ENCODE results near the gene PRKD3.
"Not testable (repeated sequence)": the region's sequence is repeated elsewhere in the genome, so short reads cannot be mapped to it uniquely, and the experiment has no call there.

The PRKD3 gene

DNA sequence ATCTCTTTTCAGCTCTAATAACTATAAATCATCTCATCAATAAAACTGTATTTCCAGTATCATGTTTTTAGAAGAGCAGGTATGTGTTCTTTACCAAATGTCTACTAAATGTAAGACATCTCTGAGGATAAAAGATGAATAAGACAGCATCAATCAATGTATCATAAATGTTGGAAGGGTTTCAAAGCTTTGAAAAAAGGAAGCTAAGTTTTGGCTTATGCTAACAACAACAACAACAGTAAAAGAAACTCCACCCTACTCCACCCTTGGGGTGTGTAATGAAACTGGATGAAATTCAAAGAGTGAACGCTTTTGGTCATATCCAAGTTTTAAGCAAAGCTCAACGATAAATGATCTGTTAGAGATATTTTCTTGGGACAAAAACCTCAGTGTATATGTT is 17.1 kb downstream of the PRKD3 start:
- DNase-seq, result no peak

DNA sequence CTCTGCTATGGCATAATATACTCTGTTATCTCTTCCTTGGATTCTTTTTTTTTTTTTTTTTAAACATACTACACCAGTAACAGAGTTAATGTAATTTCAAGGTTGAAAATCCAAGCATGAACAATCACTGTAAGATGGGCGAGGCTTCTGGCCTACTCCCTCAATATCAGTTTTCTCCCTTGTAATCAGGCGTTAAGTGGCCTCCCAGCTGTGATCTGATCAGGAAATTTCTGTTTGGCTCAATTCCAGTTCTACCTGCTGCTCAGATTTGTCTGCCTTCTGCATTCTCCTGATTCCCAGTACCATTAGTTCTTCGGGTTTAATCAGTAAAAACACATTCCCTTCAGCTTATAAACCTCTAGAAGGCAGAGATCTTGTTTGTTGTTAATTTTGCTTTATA is 18.6 kb downstream of the PRKD3 start:
- DNase-seq, result no peak

DNA sequence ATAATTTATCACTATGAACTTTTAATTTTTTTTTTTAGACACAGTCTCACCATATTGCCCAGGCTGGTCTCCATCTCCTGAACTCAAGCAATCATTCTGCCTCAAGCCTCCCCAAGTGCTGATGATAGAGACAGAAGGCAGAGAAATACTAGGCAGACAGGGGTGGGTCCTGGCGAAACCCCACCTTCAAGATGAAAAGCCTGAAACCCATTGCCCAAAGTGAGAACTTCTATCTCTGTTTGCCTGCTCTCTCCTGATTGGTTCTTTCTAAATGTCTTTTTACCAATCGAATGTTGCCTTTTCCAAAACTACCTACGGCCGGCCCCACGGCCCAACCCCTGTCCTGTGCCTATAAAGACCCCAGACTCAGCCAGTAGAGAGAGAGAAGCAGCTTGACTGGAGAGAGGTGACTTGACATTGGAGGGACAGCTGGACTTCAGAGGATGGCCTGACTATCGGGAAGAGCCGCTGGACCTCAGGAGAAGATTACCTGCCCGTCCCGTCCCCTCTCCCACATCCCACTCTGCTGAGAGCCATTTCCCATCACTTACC is 21.9 kb downstream of the PRKD3 start:
- no peak for DNase-seq

DNA sequence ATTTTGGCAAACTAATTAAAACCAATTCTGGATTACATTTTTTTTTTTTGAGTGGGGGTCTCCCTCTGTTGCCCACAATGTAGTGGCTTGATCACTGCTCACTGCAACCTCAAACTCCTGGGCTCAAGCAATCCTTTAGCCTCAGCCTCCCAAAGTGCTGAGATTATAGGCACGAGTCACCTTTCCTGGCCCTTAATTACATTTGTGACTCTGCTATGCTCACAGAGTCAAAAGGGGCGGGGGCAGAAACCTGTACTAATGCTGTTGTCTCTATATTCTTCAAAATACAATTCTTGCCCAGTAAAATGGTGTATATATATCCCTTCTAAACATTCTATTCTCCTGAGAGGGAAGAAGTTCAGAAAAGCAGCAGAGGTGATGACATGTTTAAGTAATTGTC is 23.2 kb downstream of the PRKD3 start:
- DNase-seq, result no peak

DNA sequence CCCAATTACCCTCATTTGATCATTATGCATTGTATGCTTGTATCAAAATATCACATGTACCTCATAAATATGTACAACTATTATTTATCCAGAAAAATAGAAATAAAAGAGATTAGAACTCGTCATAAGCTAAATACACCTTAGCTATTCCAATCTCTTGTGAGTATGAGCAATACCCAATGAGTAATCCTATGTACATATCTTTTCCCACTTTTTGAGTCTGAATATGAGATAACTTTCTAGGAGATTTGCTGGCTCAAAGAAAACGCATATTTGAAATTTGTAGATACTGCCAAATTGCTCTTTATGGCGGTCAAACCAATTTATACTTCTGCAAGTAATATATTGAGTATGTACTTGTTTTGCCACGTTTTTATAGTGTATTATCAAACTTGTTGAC is 24.1 kb downstream of the PRKD3 start:
- no peak for DNase-seq

DNA sequence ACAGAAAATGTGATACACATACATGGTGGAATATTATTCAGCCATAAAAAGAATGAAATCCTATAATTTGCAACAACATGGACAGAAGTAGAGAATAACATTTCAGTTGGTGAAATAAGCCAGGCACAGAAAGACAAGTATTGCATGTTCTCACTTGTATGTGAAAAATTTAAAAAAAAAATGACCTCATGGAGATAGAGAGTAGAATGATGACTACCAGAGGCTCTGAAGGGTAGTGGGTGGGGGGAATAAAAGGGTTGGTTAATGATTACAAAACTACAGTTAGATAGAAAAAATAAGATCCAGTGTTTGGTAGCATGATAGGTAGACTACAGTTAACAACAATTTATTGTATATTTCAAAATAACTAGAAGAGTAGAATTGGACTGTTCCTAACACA is 24.5 kb downstream of the PRKD3 start:
- no peak for DNase-seq

DNA sequence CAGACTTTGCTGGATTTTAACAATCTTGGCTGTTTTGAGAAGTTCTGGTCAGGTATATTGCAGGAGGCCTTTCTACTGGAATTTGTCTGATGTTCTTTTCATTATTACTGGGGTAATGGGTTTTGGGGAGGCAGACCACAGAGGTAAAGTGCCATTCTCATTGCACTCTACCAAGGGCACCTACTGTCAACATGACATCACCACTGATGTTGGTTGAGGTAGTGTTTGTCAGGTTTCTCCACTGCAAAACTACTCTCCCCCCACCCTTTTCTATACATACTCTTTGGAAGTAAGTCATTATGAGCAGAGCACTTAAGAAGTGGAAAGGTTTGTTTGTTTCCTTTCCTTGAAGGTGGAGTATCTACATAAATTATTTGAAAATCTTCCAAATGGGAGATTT is 27.0 kb downstream of the PRKD3 start:
- DNase-seq, result no peak

DNA sequence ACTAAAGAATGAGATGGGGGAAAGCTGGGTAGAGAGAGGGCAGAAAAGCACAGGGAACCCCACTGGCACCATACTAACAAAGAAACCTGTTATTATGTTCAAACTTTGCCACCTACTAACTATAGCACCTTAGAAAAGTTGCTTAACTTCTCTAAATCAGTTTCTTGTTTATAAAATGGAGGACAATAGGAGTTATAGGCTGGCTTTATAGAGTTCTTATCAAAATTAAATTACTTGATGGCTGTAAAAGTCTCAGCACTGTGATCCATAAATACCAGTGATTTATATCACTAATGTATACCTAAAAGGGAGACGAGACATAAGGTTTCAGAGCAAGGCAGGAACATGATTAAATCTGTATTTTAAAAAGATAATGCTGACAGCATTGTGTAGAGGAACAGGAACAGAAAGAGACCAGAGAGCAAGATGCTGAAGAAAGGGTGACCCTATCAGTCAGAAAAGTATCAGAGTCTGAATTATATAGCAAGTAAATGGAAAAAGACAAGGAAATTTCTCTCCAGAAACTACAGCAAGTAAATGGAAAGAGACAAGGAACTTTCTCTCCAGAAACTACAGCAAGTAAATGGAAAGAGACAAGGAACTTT is 29.1 kb downstream of the PRKD3 start:
- DNase-seq, result no peak

DNA sequence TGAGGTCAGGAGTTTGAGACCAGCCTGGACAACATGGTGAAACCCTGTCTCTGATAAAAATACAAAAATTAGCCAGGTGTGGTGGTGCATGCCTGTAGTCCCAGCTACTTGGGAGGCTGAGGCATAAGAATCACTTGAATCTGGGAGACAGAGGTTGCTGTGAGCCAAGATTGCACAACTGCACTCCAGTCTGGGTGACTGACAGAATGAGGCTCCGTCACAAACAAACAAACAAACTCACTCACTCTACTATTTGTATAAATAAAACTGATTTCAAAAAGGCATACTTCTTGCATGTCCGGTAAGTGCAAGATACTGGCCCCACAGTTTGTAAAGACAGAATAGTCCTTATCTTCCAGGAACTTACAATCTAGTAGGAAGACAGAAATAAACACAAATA is 29.8 kb downstream of the PRKD3 start:
- not testable (repeated sequence) for DNase-seq

DNA sequence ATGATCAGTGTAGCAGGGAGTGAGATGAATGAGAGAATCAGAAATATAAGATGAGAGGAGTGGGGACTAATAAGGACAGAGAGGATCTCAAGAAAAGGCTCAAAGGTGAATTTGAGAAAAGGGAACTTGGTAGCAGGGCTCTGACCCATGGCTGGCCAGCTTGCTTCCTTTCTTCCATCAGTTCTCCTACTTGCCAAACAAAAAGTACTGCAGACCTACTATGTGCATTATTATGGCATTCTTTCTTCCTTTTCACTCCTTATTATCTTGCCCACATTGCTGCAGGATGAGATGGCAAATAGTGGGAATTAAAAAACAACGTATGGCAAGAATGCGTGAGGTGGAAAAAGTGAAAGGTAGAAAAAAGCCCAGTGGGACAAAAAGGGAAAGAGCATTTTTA is 33.0 kb downstream of the PRKD3 start:
- no peak for DNase-seq

DNA sequence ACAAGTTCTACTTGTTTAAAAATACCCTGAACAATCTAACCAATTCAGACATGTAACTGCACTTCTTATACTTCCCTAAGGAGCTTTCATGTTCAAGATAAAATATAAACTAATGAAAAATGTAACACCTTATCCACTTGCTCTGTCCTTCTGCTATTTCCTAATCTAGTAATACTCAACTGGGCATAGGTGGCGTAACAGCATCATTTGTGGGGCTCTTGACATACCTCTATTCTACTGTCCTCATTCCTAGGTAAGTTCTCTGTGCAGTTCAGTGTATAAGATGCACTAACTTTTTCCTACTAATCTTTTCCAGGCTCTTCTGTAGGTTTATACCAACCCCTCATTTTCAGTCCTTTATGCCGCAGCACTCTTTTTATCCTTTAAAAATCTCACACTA is 36.7 kb downstream of the PRKD3 start:
- no peak for DNase-seq

DNA sequence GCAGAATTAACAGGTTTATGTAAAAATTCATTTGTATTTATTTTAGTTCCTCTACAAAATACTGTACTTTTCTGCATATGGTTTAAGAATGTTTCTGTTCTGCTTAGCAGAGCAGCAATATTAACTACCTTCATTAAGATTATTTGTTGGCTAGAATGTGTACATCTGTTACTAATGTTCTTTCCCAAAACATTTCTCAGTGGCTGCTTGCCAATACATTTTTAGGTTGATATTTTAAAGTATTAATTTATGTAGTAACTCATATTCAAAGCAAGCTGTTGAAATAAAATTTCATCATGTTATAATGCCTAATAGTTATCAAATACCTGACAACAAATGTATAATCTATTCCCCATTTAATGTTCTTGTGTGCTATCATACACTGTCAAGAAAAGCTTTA is 40.3 kb downstream of the PRKD3 start:
- no peak for DNase-seq

DNA sequence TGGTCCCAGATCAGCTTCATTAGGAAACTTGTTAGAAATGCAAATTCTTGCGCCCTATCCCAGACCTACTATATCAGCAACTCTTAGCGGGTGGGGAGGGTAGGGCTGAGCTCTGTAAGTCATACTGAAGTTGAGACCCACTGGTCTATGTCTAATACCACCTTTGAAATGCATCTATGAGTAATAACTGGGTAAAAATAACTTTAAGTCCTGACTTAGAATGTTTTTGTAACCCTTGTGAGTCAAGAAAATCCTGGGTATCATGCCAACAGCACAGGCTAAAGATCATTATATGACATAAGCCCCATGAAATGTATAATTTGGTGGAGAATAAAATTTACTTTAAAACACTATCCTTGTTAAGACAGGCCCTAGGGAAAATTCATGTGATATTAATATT is 41.4 kb downstream of the PRKD3 start:
- no peak for DNase-seq

DNA sequence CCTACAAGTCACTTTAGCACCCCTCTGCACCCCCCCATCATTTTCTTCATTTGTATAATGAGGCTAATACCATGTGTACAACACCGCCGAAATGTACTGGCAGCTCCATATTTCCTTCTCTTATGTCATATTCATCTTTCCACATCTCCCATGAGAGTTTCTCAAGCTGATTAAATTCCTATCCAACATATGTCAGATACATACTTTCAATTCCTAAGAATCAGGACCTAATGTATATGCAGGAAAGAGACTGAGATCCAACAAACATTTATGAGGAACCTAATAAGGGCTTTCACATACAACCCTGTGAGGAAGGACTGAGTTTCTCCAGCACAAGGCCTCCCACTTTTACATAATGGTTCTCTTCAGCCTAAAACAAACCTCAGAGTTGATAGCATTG is 41.9 kb downstream of the PRKD3 start:
- DNase-seq, result no peak

DNA sequence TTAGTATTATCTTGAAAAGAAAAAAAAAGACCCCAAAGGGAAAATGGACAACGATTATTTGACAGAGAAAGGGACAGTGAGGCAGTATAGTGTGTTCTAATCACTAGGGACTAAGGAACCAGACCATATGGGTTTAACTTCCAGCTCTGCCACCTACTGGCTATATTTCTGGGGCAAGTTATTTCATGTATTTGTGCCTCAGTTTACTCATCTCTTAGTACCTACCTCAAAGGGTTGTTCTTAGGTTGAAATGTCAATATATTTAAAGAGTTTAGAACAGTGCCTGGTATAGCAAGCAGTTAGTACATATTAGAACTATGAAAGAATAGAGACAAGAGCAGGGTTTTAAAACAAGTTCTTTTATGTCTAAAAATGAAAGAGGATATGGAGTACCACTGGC is 42.7 kb downstream of the PRKD3 start:
- DNase-seq, result no peak

DNA sequence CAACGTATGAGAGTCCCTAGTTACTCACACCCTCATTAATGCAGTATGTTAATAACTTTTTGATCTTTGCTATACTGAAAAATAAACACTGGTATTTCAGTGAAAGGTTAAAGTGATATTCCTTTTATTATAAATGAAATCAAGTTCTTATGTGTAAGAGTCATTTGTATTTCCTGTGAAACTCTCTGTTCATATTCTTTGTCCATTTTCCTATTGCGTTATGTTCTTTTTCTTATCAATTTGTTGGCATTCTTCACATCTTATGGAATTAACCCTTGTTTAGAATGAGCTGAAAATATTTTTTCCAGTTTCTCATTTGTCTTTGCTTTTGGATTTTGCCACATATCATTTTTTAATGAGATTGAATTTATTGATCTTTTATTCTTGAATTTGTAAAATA is 48.3 kb downstream of the PRKD3 start:
- no peak for DNase-seq

Data from C1 segment of cervical spinal cord (tissue), 14 donors.